ENCODE results near the gene UPB1. TPM values are rescaled to one million over a fixed set of nuclear protein-coding genes. Genes with fewer than 3 reads are reported as not detected.
A peak's percentile ranks its signal among the peaks of the same experiment; 100 is the strongest.

UPB1 gene
- total RNA-seq, 1 donor from 2014 or later, result not detected

DNA sequence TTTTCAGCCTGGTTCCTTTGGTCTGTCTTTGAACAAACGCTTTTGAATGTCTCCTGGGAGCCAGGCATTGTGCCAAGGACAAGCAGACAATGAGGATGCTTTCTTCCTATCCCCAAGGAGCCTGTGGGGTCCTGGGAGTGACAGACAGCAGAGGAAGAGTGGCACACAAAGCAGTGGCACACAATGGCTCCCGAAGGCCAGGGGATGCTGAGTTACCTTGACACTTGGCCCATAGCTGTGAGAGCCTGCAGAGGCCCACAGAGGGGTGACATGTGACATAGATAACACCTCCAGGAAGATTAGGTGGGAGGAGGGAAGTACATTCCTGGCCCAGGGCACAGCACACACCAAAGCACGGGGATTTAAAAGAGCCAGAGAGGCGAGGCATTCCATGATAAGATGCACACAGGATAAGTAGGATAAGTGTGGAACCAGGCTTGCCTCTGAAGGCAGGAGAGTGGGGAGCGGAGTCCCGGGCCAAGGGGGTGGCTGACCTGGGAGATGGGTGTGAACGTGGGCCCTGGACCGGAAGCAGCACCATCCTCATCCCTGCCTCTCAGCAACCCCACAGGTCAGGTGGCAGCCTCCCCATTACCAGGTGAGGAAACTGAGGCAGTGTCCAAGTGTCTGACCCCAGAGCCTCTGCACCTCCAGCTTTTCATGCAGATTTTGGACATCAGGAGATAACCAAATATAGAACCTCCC, 6.3 kb downstream of the UPB1 start:
- TF ChIP-seq, protein P1, sequence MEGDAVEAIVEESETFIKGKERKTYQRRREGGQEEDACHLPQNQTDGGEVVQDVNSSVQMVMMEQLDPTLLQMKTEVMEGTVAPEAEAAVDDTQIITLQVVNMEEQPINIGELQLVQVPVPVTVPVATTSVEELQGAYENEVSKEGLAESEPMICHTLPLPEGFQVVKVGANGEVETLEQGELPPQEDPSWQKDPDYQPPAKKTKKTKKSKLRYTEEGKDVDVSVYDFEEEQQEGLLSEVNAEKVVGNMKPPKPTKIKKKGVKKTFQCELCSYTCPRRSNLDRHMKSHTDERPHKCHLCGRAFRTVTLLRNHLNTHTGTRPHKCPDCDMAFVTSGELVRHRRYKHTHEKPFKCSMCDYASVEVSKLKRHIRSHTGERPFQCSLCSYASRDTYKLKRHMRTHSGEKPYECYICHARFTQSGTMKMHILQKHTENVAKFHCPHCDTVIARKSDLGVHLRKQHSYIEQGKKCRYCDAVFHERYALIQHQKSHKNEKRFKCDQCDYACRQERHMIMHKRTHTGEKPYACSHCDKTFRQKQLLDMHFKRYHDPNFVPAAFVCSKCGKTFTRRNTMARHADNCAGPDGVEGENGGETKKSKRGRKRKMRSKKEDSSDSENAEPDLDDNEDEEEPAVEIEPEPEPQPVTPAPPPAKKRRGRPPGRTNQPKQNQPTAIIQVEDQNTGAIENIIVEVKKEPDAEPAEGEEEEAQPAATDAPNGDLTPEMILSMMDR (IDR thresholded peaks at IDR 0.05), result no peak
- H3K27me3 ChIP-seq, result no peaks in the 10 kb centered on the region
- no peaks in the 10 kb centered on the region for H3K9me3 ChIP-seq
- no peaks in the 10 kb centered on the region for H3K36me3 ChIP-seq
- DNase-seq (ENCODE audit: low spot score in 2 of 2), result no peak
- intact Hi-C loops (cut with DNase I), result loop anchor here (5.0 kb wide), 1 partner anchor 79 kb away; no protein-coding TSS in a partner anchor
- no peak overlapping the region for H3K4me3 ChIP-seq
- no peaks in the 10 kb centered on the region for H3K4me1 ChIP-seq
- H3K27ac ChIP-seq, result no peak overlapping the region

DNA sequence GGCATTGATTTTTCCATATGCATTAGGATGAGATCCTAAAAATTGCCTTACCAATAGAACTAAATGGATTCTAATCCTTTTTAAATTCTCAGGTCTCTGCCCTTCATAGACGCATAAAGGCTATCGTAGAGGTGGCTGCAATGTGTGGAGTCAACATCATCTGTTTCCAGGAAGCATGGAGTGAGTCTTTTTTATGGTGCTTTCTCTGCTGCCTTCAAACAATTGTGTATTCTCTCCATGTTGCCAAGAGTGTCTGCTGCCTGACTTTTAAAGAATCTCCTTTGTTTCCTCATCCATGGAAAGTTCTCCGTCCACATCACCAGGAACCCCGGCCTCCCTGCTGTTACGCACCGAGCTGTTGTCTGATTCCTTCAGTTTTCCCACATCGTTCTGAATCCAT, 6.9 kb downstream of the UPB1 start:
- Histone ChIP-seq H3K27ac (no peak overlapping the region), H3K27me3 (no peaks in the 10 kb centered on the region), H3K4me1 (no peaks in the 10 kb centered on the region), H3K9me3 (no peaks in the 10 kb centered on the region), H3K36me3 (no peaks in the 10 kb centered on the region), H3K4me3 (no peak overlapping the region)
- TF ChIP-seq, protein P1 (IDR thresholded peaks at IDR 0.05), result no peak
- intact Hi-C loops (cut with DNase I), result loop anchor here (5.0 kb wide), 1 partner anchor 80 kb away; no protein-coding TSS in a partner anchor
- no peak for DNase-seq (ENCODE audit: low spot score in 2 of 2)

DNA sequence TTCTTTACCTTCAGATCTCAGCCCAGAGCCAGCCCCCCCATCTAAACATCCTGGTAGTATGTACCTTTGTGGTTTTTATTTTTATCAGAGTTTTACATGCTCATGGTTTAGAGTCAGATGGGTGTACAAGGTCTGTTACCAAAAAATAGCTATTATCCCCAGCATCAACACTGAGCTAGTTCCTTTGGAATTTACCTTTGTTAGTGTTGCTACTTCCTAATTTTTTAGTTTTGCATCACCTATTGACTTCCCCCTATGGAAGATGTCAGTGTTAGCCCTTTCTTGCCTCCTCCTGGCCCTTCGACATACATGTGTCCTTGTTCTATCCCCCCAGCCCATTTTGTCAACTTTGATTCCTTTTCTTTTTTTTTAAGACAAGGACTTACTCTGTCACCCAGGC, 7.4 kb downstream of the UPB1 start:
- TF ChIP-seq, protein P1 (IDR thresholded peaks at IDR 0.05), result no peak
- no peak overlapping the region for H3K27ac ChIP-seq
- DNase-seq (ENCODE audit: low spot score in 2 of 2), result no peak
- no peak overlapping the region for H3K4me3 ChIP-seq
- no peaks in the 10 kb centered on the region for H3K9me3 ChIP-seq
- H3K4me1 ChIP-seq, result no peaks in the 10 kb centered on the region
- H3K36me3 ChIP-seq, result no peaks in the 10 kb centered on the region
- intact Hi-C loops (cut with DNase I), result loop anchor here (5.0 kb wide), 1 partner anchor 80 kb away; no protein-coding TSS in a partner anchor
- H3K27me3 ChIP-seq, result no peaks in the 10 kb centered on the region

DNA sequence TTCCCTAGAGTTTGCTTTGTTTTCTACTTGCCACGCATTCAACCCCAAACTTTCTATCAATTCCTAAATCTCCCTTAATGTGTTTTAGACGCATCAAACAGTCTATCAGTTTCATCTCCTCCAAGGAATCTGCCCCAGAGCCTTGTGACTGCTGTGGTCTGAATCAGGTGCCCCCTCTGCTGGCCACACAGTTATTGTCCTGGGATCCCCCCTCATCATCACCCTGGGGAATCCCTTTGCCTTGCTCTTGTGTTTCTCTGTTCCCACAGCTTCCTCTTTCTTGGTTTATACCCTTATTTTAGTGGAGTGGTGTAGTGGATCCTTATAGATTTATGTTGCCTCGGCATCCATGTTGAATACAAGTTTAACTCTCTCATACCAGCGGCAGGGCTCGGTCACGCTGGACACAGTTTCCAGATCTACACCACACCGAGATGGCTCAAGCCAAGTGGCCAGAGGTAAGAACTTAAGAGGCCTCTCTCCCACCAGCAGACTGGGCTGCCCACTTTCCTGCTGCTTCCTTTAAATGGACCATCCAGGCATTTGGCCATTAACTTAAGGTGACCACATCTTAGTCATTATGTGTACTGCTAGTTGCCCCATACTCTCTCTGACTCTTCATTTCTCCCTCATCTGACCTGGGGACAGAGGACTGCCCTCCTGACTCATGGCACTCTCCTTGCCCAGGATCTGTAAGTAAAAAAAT, 8.2 kb downstream of the UPB1 start:
- TF ChIP-seq, protein P1 (IDR thresholded peaks at IDR 0.05), result peak; percentile 30 to 61 (median 45)
- no peaks in the 10 kb centered on the region for H3K4me1 ChIP-seq
- no peak overlapping the region for H3K4me3 ChIP-seq
- no peak for DNase-seq (ENCODE audit: low spot score in 2 of 2)
- H3K27ac ChIP-seq, result no peak overlapping the region
- intact Hi-C loops (cut with DNase I), result loop anchor here (5.0 kb wide), 1 partner anchor 81 kb away; no protein-coding TSS in a partner anchor
- no peaks in the 10 kb centered on the region for H3K9me3 ChIP-seq
- no peaks in the 10 kb centered on the region for H3K27me3 ChIP-seq
- no peaks in the 10 kb centered on the region for H3K36me3 ChIP-seq

DNA sequence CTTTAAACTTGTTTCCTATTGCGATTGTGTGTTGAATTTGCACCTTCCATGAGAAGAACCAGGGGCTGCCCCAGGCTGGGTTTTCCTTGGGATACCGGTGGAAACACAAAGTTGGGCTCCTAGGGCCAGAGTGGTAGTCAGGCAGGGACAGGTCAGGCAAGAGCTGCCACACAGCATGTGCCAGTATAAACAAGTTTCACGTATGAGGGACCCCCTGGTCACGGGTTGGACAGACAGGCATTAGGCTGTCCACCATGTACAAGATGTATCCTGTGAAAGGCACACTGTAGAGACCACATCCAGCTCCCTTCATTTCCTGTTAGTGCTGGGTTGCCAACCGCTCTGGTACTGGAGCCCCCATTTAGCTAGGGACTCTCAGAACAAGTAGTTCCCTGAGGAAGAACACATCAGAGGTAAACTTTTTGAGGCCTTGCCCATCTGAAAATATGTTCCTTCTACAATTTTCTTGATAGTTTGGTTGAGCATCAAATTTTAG, 8.8 kb downstream of the UPB1 start:
- TF ChIP-seq, protein P1 (IDR thresholded peaks at IDR 0.05), result no peak
- no peaks in the 10 kb centered on the region for H3K4me1 ChIP-seq
- no peaks in the 10 kb centered on the region for H3K27me3 ChIP-seq
- no peak for DNase-seq (ENCODE audit: low spot score in 2 of 2)
- intact Hi-C loops (cut with DNase I), result loop anchor here (5.0 kb wide), 1 partner anchor 82 kb away; no protein-coding TSS in a partner anchor
- no peaks in the 10 kb centered on the region for H3K9me3 ChIP-seq
- no peak overlapping the region for H3K4me3 ChIP-seq
- H3K27ac ChIP-seq, result no peak overlapping the region
- H3K36me3 ChIP-seq, result no peaks in the 10 kb centered on the region

Data from ascending aorta (tissue), 2 donors.